H9 (cell line): Measurements from ENCODE around the gene HAND2. TPM values are rescaled to one million over a fixed set of nuclear protein-coding genes. Genes with fewer than 3 reads are reported as not detected.

ENCODE experiments used
- DNase-seq: peaks from one replicate; pipeline ENCODE4 v3.0.0-alpha.2; 2017
- H2AFZ ChIP-seq: one replicate; pipeline ENCODE4 v1.6.1; 2013; ENCODE audit warnings: mild to moderate bottlenecking, low read length, control low read depth, moderate library complexity
- H2AK5ac ChIP-seq: 2 replicates; pipeline ENCODE4 v1.6.1; 2013; ENCODE audit warnings: low read length, control low read depth, mixed read lengths; ENCODE audit not compliant: insufficient read length
- H2BK120ac ChIP-seq: one replicate; pipeline ENCODE4 v1.6.1; 2013; ENCODE audit warnings: low read depth, mild to moderate bottlenecking, low read length, control low read depth, inconsistent platforms; ENCODE audit not compliant: poor library complexity, severe bottlenecking
- H2BK12ac ChIP-seq: 2 replicates; pipeline ENCODE4 v1.6.1; 2013; ENCODE audit warnings: low read length, control low read depth, mixed read lengths, low read depth; ENCODE audit not compliant: insufficient read length
- H2BK15ac ChIP-seq: 2 replicates; pipeline ENCODE4 v1.6.1; 2013; ENCODE audit warnings: low read depth, low read length, control low read depth
- H2BK20ac ChIP-seq: one replicate; pipeline ENCODE4 v1.6.1; 2013; ENCODE audit warnings: low read depth, mild to moderate bottlenecking, low read length, control low read depth, inconsistent platforms; ENCODE audit not compliant: poor library complexity, severe bottlenecking
- H2BK5ac ChIP-seq: 2 replicates; pipeline ENCODE4 v1.6.1; 2013; ENCODE audit warnings: low read length, control low read depth, mixed read lengths; ENCODE audit not compliant: insufficient read length
- H3K14ac ChIP-seq: 2 replicates; pipeline ENCODE4 v1.6.1; 2013; ENCODE audit warnings: low read length, control low read depth; ENCODE audit not compliant: insufficient read depth
- H3K18ac ChIP-seq: 2 replicates; pipeline ENCODE4 v1.6.1; 2013; ENCODE audit warnings: low read depth, mild to moderate bottlenecking, mixed read lengths, low read length, control low read depth; ENCODE audit not compliant: insufficient read length
- H3K23ac ChIP-seq: 2 replicates; pipeline ENCODE4 v1.6.1; 2013; ENCODE audit warnings: low read length, control low read depth, mixed read lengths, low read depth; ENCODE audit not compliant: insufficient read length
- H3K23me2 ChIP-seq: 2 replicates; pipeline ENCODE4 v1.6.1; 2013; ENCODE audit warnings: low read depth, mild to moderate bottlenecking, mixed read lengths, low read length, control low read depth; ENCODE audit not compliant: insufficient read length, poor library complexity, severe bottlenecking
- H3K27ac ChIP-seq: 2 replicates; pipeline ENCODE4 v1.5.1; 2013; ENCODE audit warnings: low read length, control low read depth, mixed read lengths, low read depth; ENCODE audit not compliant: insufficient read length
- H3K27me3 ChIP-seq: 2 replicates; pipeline ENCODE4 v1.6.1; 2013; ENCODE audit warnings: low read length, control low read depth, inconsistent platforms; ENCODE audit not compliant: insufficient read depth
- H3K4ac ChIP-seq: 2 replicates; pipeline ENCODE4 v1.6.1; 2013; ENCODE audit warnings: low read depth, mild to moderate bottlenecking, control low read depth, inconsistent platforms, low read length, moderate library complexity
- H3K4me1 ChIP-seq: 2 replicates; pipeline ENCODE4 v1.6.1; 2013; ENCODE audit warnings: low read length, control low read depth, inconsistent platforms; ENCODE audit not compliant: insufficient read depth
- H3K4me2 ChIP-seq: 2 replicates; pipeline ENCODE4 v1.6.1; 2013; ENCODE audit warnings: low read length, control low read depth, mixed read lengths; ENCODE audit not compliant: insufficient read length, insufficient read depth
- H3K56ac ChIP-seq: 2 replicates; pipeline ENCODE4 v1.6.1; 2013; ENCODE audit warnings: low read depth, mild to moderate bottlenecking, mixed read lengths, low read length, control low read depth; ENCODE audit not compliant: insufficient read length
- H3K79me1 ChIP-seq: 2 replicates; pipeline ENCODE4 v1.6.1; 2013; ENCODE audit warnings: low read depth, mild to moderate bottlenecking, moderate library complexity, low read length, control low read depth, inconsistent platforms; ENCODE audit not compliant: insufficient read depth, poor library complexity, severe bottlenecking
- H3K79me2 ChIP-seq: 2 replicates; pipeline ENCODE4 v1.6.1; 2013; ENCODE audit warnings: low read length, control low read depth, inconsistent platforms; ENCODE audit not compliant: insufficient read depth
- H3K9ac ChIP-seq: 2 replicates; pipeline ENCODE4 v1.6.1; 2013; ENCODE audit warnings: low read length, control low read depth, mixed read lengths; ENCODE audit not compliant: insufficient read length; ENCODE audit errors: extremely low read depth
- H3K9me3 ChIP-seq: one replicate; pipeline ENCODE4 v1.6.1; 2013; ENCODE audit warnings: low read depth, low read length, inconsistent platforms; ENCODE audit not compliant: control insufficient read depth
- H3T11ph ChIP-seq: one replicate; pipeline ENCODE4 v1.6.1; 2013; ENCODE audit warnings: mild to moderate bottlenecking, low read length, control low read depth, inconsistent platforms
- H4K20me1 ChIP-seq: one replicate; pipeline ENCODE4 v1.6.1; 2013; ENCODE audit not compliant: control insufficient read depth, insufficient read length, insufficient read depth
- H4K5ac ChIP-seq: 2 replicates; pipeline ENCODE4 v1.6.1; 2013; ENCODE audit warnings: low read depth, mild to moderate bottlenecking, mixed read lengths, low read length, control low read depth; ENCODE audit not compliant: insufficient read length
- H4K8ac ChIP-seq: replicated peaks from 2 replicates; pipeline ENCODE4 v1.6.1; 2013; ENCODE audit warnings: low read length, control low read depth, mixed read lengths, low read depth; ENCODE audit not compliant: insufficient read length
- H4K91ac ChIP-seq: 2 replicates; pipeline ENCODE4 v1.6.1; 2013; ENCODE audit warnings: low read depth, mild to moderate bottlenecking, moderate library complexity, mixed read lengths, low read length, control low read depth; ENCODE audit not compliant: insufficient read length
- H3K27ac Mint-ChIP-seq, 3 experiments: 2 replicates in 2 of 3; 3 replicates in 1 of 3; pipeline ENCODE4 v1.8.0; 2020 to 2021; ENCODE audit warnings: mixed read lengths in 3 of 3, mild to moderate bottlenecking in 1 of 3, moderate library complexity in 1 of 3
- H3K27me3 Mint-ChIP-seq: 2 replicates; pipeline ENCODE4 v1.8.0; 2021; ENCODE audit warnings: low read depth, mild to moderate bottlenecking, moderate library complexity, mixed read lengths
- H3K36me3 Mint-ChIP-seq, 3 experiments: 2 replicates in 2 of 3; 3 replicates in 1 of 3; pipeline ENCODE4 v1.8.0; 2020 to 2021; ENCODE audit warnings: low read depth in 3 of 3, mixed read lengths in 3 of 3; ENCODE audit not compliant: insufficient read depth in 1 of 3
- H3K4me1 Mint-ChIP-seq, 2 experiments: 2 replicates each; pipeline ENCODE4 v1.8.0; 2020; ENCODE audit warnings: mixed read lengths in 2 of 2
- H3K4me3 Mint-ChIP-seq, 2 experiments: 2 replicates in 1 of 2; 3 replicates in 1 of 2; pipeline ENCODE4 v1.8.0; 2020 to 2021; ENCODE audit warnings: mild to moderate bottlenecking in 2 of 2, mixed read lengths in 2 of 2, moderate library complexity in 1 of 2
- H3K9me3 Mint-ChIP-seq, 2 experiments: 2 replicates in 1 of 2; 3 replicates in 1 of 2; pipeline ENCODE4 v1.8.0; 2020; ENCODE audit warnings: mild to moderate bottlenecking in 2 of 2, mixed read lengths in 2 of 2, moderate library complexity in 1 of 2
- WGBS: extraction: QIAGEN DNeasy Blood & Tissue Kit; methylation state at CpG from one replicate; pipeline ENCODE4 v1.1.7; 2013; ENCODE audit warnings: missing lambda C conversion rate, low lambda C conversion rate, mixed read lengths; ENCODE audit not compliant: insufficient read length; ENCODE audit errors: extremely low coverage; 5-methylcytosine and 5-hydroxymethylcytosine counted together
- total RNA-seq: library from RNA; stranded (reverse); gene quantifications from 2 replicates; pipeline ENCODE4 v1.2.1, GENCODE V29; 2021
- TF ChIP-seq, protein P1 (sequence below): fragments of 200-600 bp; sonication (generic); conservative IDR thresholded peaks from 3 replicates; pipeline ENCODE4 v1.8.0; 2021; ENCODE audit warnings: antibody characterized with exemption, mild to moderate bottlenecking

HAND2 gene
- total RNA-seq, 1 experiment from 2014 or later, result not detected

- H3K27me3 ChIP-seq, result peaks cover 95% of the 10 kb centered on the region
- H3K9me3 Mint-ChIP-seq, result peaks cover 7 to 27% of the 10 kb centered on the region in 2 experiments; a peak in 3 of 5 replicates
- no peak overlapping the region for H2BK15ac ChIP-seq
- H4K91ac ChIP-seq, result no peak overlapping the region
- H2BK20ac ChIP-seq, result no peak overlapping the region
- no peak overlapping the region for H3K14ac ChIP-seq
- H2BK5ac ChIP-seq, result no peak overlapping the region
- no peaks in the 10 kb centered on the region for H3K79me2 ChIP-seq
- peak overlapping the region in 1 of 2 experiments; percentile 67; a peak in 3 of 5 replicates for H3K4me3 Mint-ChIP-seq
- no peaks in the 10 kb centered on the region; a peak in 2 of 7 replicates for H3K36me3 Mint-ChIP-seq
- H4K20me1 ChIP-seq, result peaks cover 2% of the 10 kb centered on the region
- peaks cover 40 to 63% of the 10 kb centered on the region in 2 experiments for H3K4me1 Mint-ChIP-seq
- peaks cover 97% of the 10 kb centered on the region for H3K27me3 Mint-ChIP-seq
- no peak overlapping the region for H2BK12ac ChIP-seq
- H3K4me1 ChIP-seq, result no peaks in the 10 kb centered on the region
- no peak overlapping the region for H3K56ac ChIP-seq
- H3K23me2 ChIP-seq, result no peaks in the 10 kb centered on the region
- peak; percentile 31 for DNase-seq
- no peak overlapping the region for H2AK5ac ChIP-seq
- H3K27ac Mint-ChIP-seq, result no peak overlapping the region
- WGBS, result no CpG with 5 or more reads among the region's 25 CpGs
- no peak overlapping the region for H2BK120ac ChIP-seq
- H4K5ac ChIP-seq, result no peak overlapping the region
- no peaks in the 10 kb centered on the region for H3K9me3 ChIP-seq
- H3K79me1 ChIP-seq, result no peaks in the 10 kb centered on the region
- H3K18ac ChIP-seq, result no peak overlapping the region
- TF ChIP-seq, protein P1, sequence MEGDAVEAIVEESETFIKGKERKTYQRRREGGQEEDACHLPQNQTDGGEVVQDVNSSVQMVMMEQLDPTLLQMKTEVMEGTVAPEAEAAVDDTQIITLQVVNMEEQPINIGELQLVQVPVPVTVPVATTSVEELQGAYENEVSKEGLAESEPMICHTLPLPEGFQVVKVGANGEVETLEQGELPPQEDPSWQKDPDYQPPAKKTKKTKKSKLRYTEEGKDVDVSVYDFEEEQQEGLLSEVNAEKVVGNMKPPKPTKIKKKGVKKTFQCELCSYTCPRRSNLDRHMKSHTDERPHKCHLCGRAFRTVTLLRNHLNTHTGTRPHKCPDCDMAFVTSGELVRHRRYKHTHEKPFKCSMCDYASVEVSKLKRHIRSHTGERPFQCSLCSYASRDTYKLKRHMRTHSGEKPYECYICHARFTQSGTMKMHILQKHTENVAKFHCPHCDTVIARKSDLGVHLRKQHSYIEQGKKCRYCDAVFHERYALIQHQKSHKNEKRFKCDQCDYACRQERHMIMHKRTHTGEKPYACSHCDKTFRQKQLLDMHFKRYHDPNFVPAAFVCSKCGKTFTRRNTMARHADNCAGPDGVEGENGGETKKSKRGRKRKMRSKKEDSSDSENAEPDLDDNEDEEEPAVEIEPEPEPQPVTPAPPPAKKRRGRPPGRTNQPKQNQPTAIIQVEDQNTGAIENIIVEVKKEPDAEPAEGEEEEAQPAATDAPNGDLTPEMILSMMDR, result no peak
- H3K27ac ChIP-seq, result no peak overlapping the region
- H3K9ac ChIP-seq, result no peak overlapping the region
- H3T11ph ChIP-seq, result no peak overlapping the region
- no peak overlapping the region for H3K4ac ChIP-seq
- peak overlapping the region; percentile 17 for H3K4me2 ChIP-seq
- H3K23ac ChIP-seq, result no peak overlapping the region
- no peak overlapping the region for H4K8ac ChIP-seq
- H2AFZ ChIP-seq, result no peak overlapping the region
These were observed 5.6 kb downstream of the HAND2 start for GRCh38 chr4:173524218-173525117.
